ENCODE data around the gene SHMT1.

Gene SHMT1

DNA sequence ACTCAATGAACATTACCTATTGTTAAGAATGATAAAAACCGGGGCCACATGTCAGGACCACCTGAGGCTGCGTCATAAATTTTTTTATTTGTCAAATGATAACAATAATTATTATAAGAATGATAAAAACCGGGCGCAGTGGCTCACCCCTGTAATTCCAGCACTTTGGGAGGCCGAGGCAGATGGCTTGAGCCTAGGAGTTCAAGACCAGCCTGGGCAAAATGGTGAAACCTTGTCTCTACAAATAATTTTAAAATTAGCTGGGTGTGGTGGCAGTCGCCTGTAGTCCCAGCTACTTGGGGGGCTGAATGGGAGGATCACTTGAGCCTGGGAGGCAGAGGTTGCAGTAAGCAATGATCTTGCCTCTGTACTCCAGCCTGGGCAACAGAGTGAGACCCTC, 816 bp upstream of the SHMT1 start:
- Histone ChIP-seq H3K9ac (ENCODE audit: low read length) (no peak overlapping the region), H2BK120ac (ENCODE audit: low read depth, low read length) (no peak overlapping the region), H2BK5ac (ENCODE audit: low read depth, low read length, poor library complexity, severe bottlenecking) (no peak overlapping the region), H3K18ac (ENCODE audit: low read depth in 1 of 2, low read length in 2 of 2) (no peak overlapping the region), H3K36me3 (ENCODE audit: control insufficient read depth in 1 of 2, insufficient read depth in 2 of 2, low read depth in 1 of 2, low read length in 2 of 2) (no peaks in the 10 kb centered on the region), H4K91ac (ENCODE audit: low read length) (no peak overlapping the region), H2BK12ac (ENCODE audit: low read length in 2 of 2) (no peak overlapping the region), H3K4ac (ENCODE audit: low read depth in 1 of 2, low read length in 2 of 2) (no peak overlapping the region), H3K79me1 (replicated peaks; ENCODE audit: low read length, poor library complexity, severe bottlenecking) (peaks cover 17% of the 10 kb centered on the region), H3K4me2 (ENCODE audit: low read length, poor library complexity, severe bottlenecking) (no peak overlapping the region), H3K23ac (ENCODE audit: low read length in 2 of 2) (no peak overlapping the region), H2BK15ac (ENCODE audit: low read depth, poor library complexity, severe bottlenecking) (no peak overlapping the region), H3K4me1 (ENCODE audit: control insufficient read depth, insufficient read depth, low read depth, low read length) (peaks cover 14% of the 10 kb centered on the region), H4K8ac (ENCODE audit: low read length) (no peak overlapping the region), H3K27ac (ENCODE audit: low read length, poor library complexity, severe bottlenecking) (no peak overlapping the region), H3K27me3 (ENCODE audit: control insufficient read depth in 1 of 2, insufficient read depth in 1 of 2, low read length in 2 of 2) (no peaks in the 10 kb centered on the region), H3K14ac (ENCODE audit: low read length in 2 of 2) (no peak overlapping the region), H3K4me3 (ENCODE audit: insufficient read depth in 1 of 2, low read depth in 1 of 2, low read length in 2 of 2) (no peak overlapping the region), H2AK5ac (ENCODE audit: low read length, severe bottlenecking) (no peak overlapping the region), H2AFZ (ENCODE audit: low read depth, low read length) (no peak overlapping the region), H3K9me3 (ENCODE audit: control insufficient read depth, low read length) (no peaks in the 10 kb centered on the region)
- DNase-seq = no peak
- WGBS = 88% methylated on average over 4 of the region's 6 CpGs

- peak overlapping the region; percentile 98 for H2AFZ ChIP-seq (ENCODE audit: low read depth, low read length)
- peak overlapping the region; percentile 77 for H3K9ac ChIP-seq (ENCODE audit: low read length)
- DNase-seq = peak; percentile 30
- WGBS = 4% methylated on average over 10 of the region's 14 CpGs
- peak overlapping the region in 1 of 2 experiments; percentile 58 for H3K4ac ChIP-seq (ENCODE audit: low read depth in 1 of 2, low read length in 2 of 2)
- no peaks in the 10 kb centered on the region for H3K27me3 ChIP-seq (ENCODE audit: control insufficient read depth in 1 of 2, insufficient read depth in 1 of 2, low read length in 2 of 2)
- H2BK5ac ChIP-seq (ENCODE audit: low read depth, low read length, poor library complexity, severe bottlenecking) = peak overlapping the region; percentile 86
- H2BK12ac ChIP-seq (ENCODE audit: low read length in 2 of 2) = peak overlapping the region in 1 of 2 experiments; percentile 63
- no peak overlapping the region for H4K8ac ChIP-seq (ENCODE audit: low read length)
- H2AK5ac ChIP-seq (ENCODE audit: low read length, severe bottlenecking) = peak overlapping the region; percentile 59
- H3K14ac ChIP-seq (ENCODE audit: low read length in 2 of 2) = peak overlapping the region in 1 of 2 experiments; percentile 93
- no peaks in the 10 kb centered on the region for H3K9me3 ChIP-seq (ENCODE audit: control insufficient read depth, low read length)
- H3K36me3 ChIP-seq (ENCODE audit: control insufficient read depth in 1 of 2, insufficient read depth in 2 of 2, low read depth in 1 of 2, low read length in 2 of 2) = peaks cover 0 to 6% of the 10 kb centered on the region in 2 experiments
- H2BK15ac ChIP-seq (ENCODE audit: low read depth, poor library complexity, severe bottlenecking) = no peak overlapping the region
- no peak overlapping the region for H3K23ac ChIP-seq (ENCODE audit: low read length in 2 of 2)
- peak overlapping the region; percentile 88 to 99 for H3K4me3 ChIP-seq (ENCODE audit: insufficient read depth in 1 of 2, low read depth in 1 of 2, low read length in 2 of 2)
- H4K91ac ChIP-seq (ENCODE audit: low read length) = no peak overlapping the region
- H3K79me1 ChIP-seq (replicated peaks; ENCODE audit: low read length, poor library complexity, severe bottlenecking) = peaks cover 18% of the 10 kb centered on the region
- H3K4me2 ChIP-seq (ENCODE audit: low read length, poor library complexity, severe bottlenecking) = peak overlapping the region; percentile 100
- H3K27ac ChIP-seq (ENCODE audit: low read length, poor library complexity, severe bottlenecking) = peak overlapping the region; percentile 80
- H3K4me1 ChIP-seq (ENCODE audit: control insufficient read depth, insufficient read depth, low read depth, low read length) = peaks cover 18% of the 10 kb centered on the region
- no peak overlapping the region for H2BK120ac ChIP-seq (ENCODE audit: low read depth, low read length)
- peak overlapping the region in 1 of 2 experiments; percentile 73 for H3K18ac ChIP-seq (ENCODE audit: low read depth in 1 of 2, low read length in 2 of 2)
Observed at GRCh38 chr17:18362698-18363100, 651 bp downstream of the SHMT1 start.

DNA sequence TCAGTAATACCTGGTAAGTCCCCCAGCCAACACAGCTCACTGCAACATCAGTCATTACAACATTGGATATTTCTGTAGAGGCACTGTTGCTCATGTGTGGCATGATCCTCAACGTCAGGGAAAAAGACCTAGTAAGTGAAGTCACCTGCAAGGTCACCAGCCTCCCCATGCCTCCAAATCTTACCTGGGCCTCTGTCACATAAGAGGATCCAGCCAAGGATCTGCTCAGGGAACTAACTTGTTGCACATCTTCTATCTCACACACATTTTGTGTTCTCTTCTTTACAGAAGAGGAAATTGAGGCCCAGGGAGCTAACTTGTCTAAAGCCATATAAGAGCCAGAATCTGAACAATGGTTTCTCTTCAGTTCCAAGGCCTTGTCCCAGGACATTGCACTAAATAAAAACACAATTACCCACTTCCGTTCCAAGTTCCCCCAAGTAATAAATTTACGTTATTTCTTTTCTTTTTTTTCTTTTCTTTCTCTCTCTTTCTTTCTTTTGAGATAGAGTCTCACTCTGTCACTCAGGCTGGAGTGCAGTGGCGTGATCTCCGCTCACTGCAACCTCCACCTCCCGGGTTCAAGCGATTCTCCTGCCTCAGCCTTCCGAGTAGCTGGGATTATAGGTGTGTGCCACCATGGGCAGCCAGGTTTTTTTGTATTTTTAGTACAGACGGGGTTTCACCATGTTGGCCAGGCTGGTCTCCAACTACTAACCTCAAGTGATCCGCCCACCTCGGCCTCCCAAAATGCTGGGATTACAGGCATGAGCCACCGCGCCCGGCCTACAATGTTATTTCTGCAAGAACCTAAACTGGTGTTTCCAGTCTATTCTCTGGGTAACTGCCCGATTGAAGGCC, 1.3 kb downstream of the SHMT1 start:
- DNase-seq = no peak
- Histone ChIP-seq H3K9me3 (ENCODE audit: control insufficient read depth, low read length) (no peaks in the 10 kb centered on the region), H3K4me1 (ENCODE audit: control insufficient read depth, insufficient read depth, low read depth, low read length) (peaks cover 19% of the 10 kb centered on the region), H3K36me3 (ENCODE audit: control insufficient read depth in 1 of 2, insufficient read depth in 2 of 2, low read depth in 1 of 2, low read length in 2 of 2) (peaks cover 0 to 6% of the 10 kb centered on the region in 2 experiments), H3K4me2 (ENCODE audit: low read length, poor library complexity, severe bottlenecking) (peak overlapping the region; percentile 100), H2AK5ac (ENCODE audit: low read length, severe bottlenecking) (no peak overlapping the region), H2BK5ac (ENCODE audit: low read depth, low read length, poor library complexity, severe bottlenecking) (no peak overlapping the region), H2BK12ac (ENCODE audit: low read length in 2 of 2) (no peak overlapping the region), H3K4ac (ENCODE audit: low read depth in 1 of 2, low read length in 2 of 2) (no peak overlapping the region), H3K27me3 (ENCODE audit: control insufficient read depth in 1 of 2, insufficient read depth in 1 of 2, low read length in 2 of 2) (no peaks in the 10 kb centered on the region), H4K8ac (ENCODE audit: low read length) (no peak overlapping the region), H2BK120ac (ENCODE audit: low read depth, low read length) (no peak overlapping the region), H2AFZ (ENCODE audit: low read depth, low read length) (peak overlapping the region; percentile 27), H4K91ac (ENCODE audit: low read length) (no peak overlapping the region), H3K14ac (ENCODE audit: low read length in 2 of 2) (no peak overlapping the region), H3K4me3 (ENCODE audit: insufficient read depth in 1 of 2, low read depth in 1 of 2, low read length in 2 of 2) (peak overlapping the region; percentile 88 to 99), H3K23ac (ENCODE audit: low read length in 2 of 2) (no peak overlapping the region), H3K9ac (ENCODE audit: low read length) (peak overlapping the region; percentile 77), H3K27ac (ENCODE audit: low read length, poor library complexity, severe bottlenecking) (peak overlapping the region; percentile 23), H3K18ac (ENCODE audit: low read depth in 1 of 2, low read length in 2 of 2) (peak overlapping the region in 1 of 2 experiments; percentile 24), H3K79me1 (replicated peaks; ENCODE audit: low read length, poor library complexity, severe bottlenecking) (peaks cover 18% of the 10 kb centered on the region), H2BK15ac (ENCODE audit: low read depth, poor library complexity, severe bottlenecking) (no peak overlapping the region)
- 60% methylated on average over 14 of the region's 15 CpGs for WGBS

- Histone ChIP-seq H4K8ac (ENCODE audit: low read length) (no peak overlapping the region), H3K4me2 (ENCODE audit: low read length, poor library complexity, severe bottlenecking) (no peak overlapping the region), H3K79me1 (replicated peaks; ENCODE audit: low read length, poor library complexity, severe bottlenecking) (peaks cover 22% of the 10 kb centered on the region), H3K9me3 (ENCODE audit: control insufficient read depth, low read length) (no peaks in the 10 kb centered on the region), H3K27me3 (ENCODE audit: control insufficient read depth in 1 of 2, insufficient read depth in 1 of 2, low read length in 2 of 2) (no peaks in the 10 kb centered on the region), H3K18ac (ENCODE audit: low read depth in 1 of 2, low read length in 2 of 2) (no peak overlapping the region), H3K14ac (ENCODE audit: low read length in 2 of 2) (no peak overlapping the region), H2BK120ac (ENCODE audit: low read depth, low read length) (no peak overlapping the region), H3K4me1 (ENCODE audit: control insufficient read depth, insufficient read depth, low read depth, low read length) (peaks cover 29% of the 10 kb centered on the region), H2BK5ac (ENCODE audit: low read depth, low read length, poor library complexity, severe bottlenecking) (no peak overlapping the region), H3K23ac (ENCODE audit: low read length in 2 of 2) (no peak overlapping the region), H3K4ac (ENCODE audit: low read depth in 1 of 2, low read length in 2 of 2) (no peak overlapping the region), H3K9ac (ENCODE audit: low read length) (no peak overlapping the region), H2AK5ac (ENCODE audit: low read length, severe bottlenecking) (peak overlapping the region; percentile 42), H4K91ac (ENCODE audit: low read length) (no peak overlapping the region), H3K27ac (ENCODE audit: low read length, poor library complexity, severe bottlenecking) (no peak overlapping the region), H3K36me3 (ENCODE audit: control insufficient read depth in 1 of 2, insufficient read depth in 2 of 2, low read depth in 1 of 2, low read length in 2 of 2) (peaks cover 0 to 6% of the 10 kb centered on the region in 2 experiments), H2BK12ac (ENCODE audit: low read length in 2 of 2) (no peak overlapping the region), H2BK15ac (ENCODE audit: low read depth, poor library complexity, severe bottlenecking) (no peak overlapping the region), H3K4me3 (ENCODE audit: insufficient read depth in 1 of 2, low read depth in 1 of 2, low read length in 2 of 2) (no peak overlapping the region), H2AFZ (ENCODE audit: low read depth, low read length) (no peak overlapping the region)
- no peak for DNase-seq
- 93% methylated on average over 8 of the region's 8 CpGs for WGBS
Observed at GRCh38 chr17:18360518-18360917, 2.8 kb downstream of the SHMT1 start.

Data from mesenchymal stem cell (in vitro differentiated cells and primary cell).